Measurements from ENCODE around the gene UBXN4. TPM values are rescaled to one million over a fixed set of nuclear protein-coding genes. Genes with fewer than 3 reads are reported as not detected.

UBXN4 gene
- total RNA-seq, 2 donors from 2014 or later: 81.0 to 81.6 TPM

- H3K36me3 ChIP-seq (ENCODE audit: control insufficient read depth, insufficient read depth, low read length): peaks cover 83% of the 10 kb centered on the region
- WGBS, 2 experiments (ENCODE audit: insufficient coverage in 1 of 2, insufficient read length in 1 of 2): 95 to 100% methylated on average over 1 of the region's 1 CpG
- Mint-ChIP-seq H3K27ac (no peak overlapping the region), H3K4me3 (no peak overlapping the region), H3K4me1 (no peaks in the 10 kb centered on the region), H3K27me3 (ENCODE audit: insufficient read depth) (no peaks in the 10 kb centered on the region), H3K9me3 (peaks cover 10% of the 10 kb centered on the region), H3K36me3 (ENCODE audit: low read depth) (peaks cover 68% of the 10 kb centered on the region)
- no peaks in the 10 kb centered on the region for H3K27me3 ChIP-seq (ENCODE audit: control insufficient read depth, insufficient read depth, low read length, poor library complexity, severe bottlenecking)
- no peak overlapping the region for H3K4me3 ChIP-seq (ENCODE audit: low read length)
- H3K27ac ChIP-seq (ENCODE audit: low read depth, low read length): no peak overlapping the region
- H3K9me3 ChIP-seq (ENCODE audit: control insufficient read depth, low read length): peaks cover 19% of the 10 kb centered on the region
- no peak overlapping the region for H3K9ac ChIP-seq (ENCODE audit: extremely low read depth, low read length, poor library complexity, severe bottlenecking)
- no peak for DNase-seq
- no peak for TF ChIP-seq CTCF (conservative IDR thresholded peaks at IDR 0.05)
- no peaks in the 10 kb centered on the region for H3K4me1 ChIP-seq (ENCODE audit: control insufficient read depth, insufficient read depth, low read length)
Measured at GRCh38 chr2:135756692-135757091, 15.0 kb downstream of the UBXN4 start.

GRCh38 chr2:135762022-135762421 is 20.4 kb downstream of the UBXN4 start:
- no peak for DNase-seq
- H3K9ac ChIP-seq (ENCODE audit: extremely low read depth, low read length, poor library complexity, severe bottlenecking): no peak overlapping the region
- Mint-ChIP-seq H3K27me3 (ENCODE audit: insufficient read depth) (no peaks in the 10 kb centered on the region), H3K36me3 (ENCODE audit: low read depth) (peaks cover 63% of the 10 kb centered on the region), H3K9me3 (no peaks in the 10 kb centered on the region), H3K4me3 (no peak overlapping the region), H3K27ac (no peak overlapping the region), H3K4me1 (no peaks in the 10 kb centered on the region)
- H3K27ac ChIP-seq (ENCODE audit: low read depth, low read length): no peak overlapping the region
- no peaks in the 10 kb centered on the region for H3K4me1 ChIP-seq (ENCODE audit: control insufficient read depth, insufficient read depth, low read length)
- TF ChIP-seq CTCF (conservative IDR thresholded peaks at IDR 0.05): no peak
- no peaks in the 10 kb centered on the region for H3K27me3 ChIP-seq (ENCODE audit: control insufficient read depth, insufficient read depth, low read length, poor library complexity, severe bottlenecking)
- peaks cover 81% of the 10 kb centered on the region for H3K36me3 ChIP-seq (ENCODE audit: control insufficient read depth, insufficient read depth, low read length)
- H3K9me3 ChIP-seq (ENCODE audit: control insufficient read depth, low read length): peaks cover 5% of the 10 kb centered on the region
- H3K4me3 ChIP-seq (ENCODE audit: low read length): no peak overlapping the region

GRCh38 chr2:135762530-135762929 is 20.9 kb downstream of the UBXN4 start:
- Histone ChIP-seq H3K27me3 (ENCODE audit: control insufficient read depth, insufficient read depth, low read length, poor library complexity, severe bottlenecking) (no peaks in the 10 kb centered on the region), H3K9me3 (ENCODE audit: control insufficient read depth, low read length) (peaks cover 5% of the 10 kb centered on the region), H3K27ac (ENCODE audit: low read depth, low read length) (no peak overlapping the region), H3K36me3 (ENCODE audit: control insufficient read depth, insufficient read depth, low read length) (peaks cover 81% of the 10 kb centered on the region), H3K4me3 (ENCODE audit: low read length) (no peak overlapping the region), H3K4me1 (ENCODE audit: control insufficient read depth, insufficient read depth, low read length) (no peaks in the 10 kb centered on the region), H3K9ac (ENCODE audit: extremely low read depth, low read length, poor library complexity, severe bottlenecking) (no peak overlapping the region)
- 83 to 86% methylated on average over 1 of the region's 1 CpG for WGBS, 2 experiments (ENCODE audit: insufficient coverage in 1 of 2, insufficient read length in 1 of 2)
- no peak for TF ChIP-seq CTCF (conservative IDR thresholded peaks at IDR 0.05)
- DNase-seq: no peak
- Mint-ChIP-seq H3K4me3 (no peak overlapping the region), H3K4me1 (no peaks in the 10 kb centered on the region), H3K27me3 (ENCODE audit: insufficient read depth) (no peaks in the 10 kb centered on the region), H3K27ac (peak overlapping the region; percentile 48), H3K36me3 (ENCODE audit: low read depth) (peaks cover 62% of the 10 kb centered on the region), H3K9me3 (no peaks in the 10 kb centered on the region)
